ENCODE results near the gene PDGFD. TPM values are rescaled to one million over a fixed set of nuclear protein-coding genes. Genes with fewer than 3 reads are reported as not detected.

The PDGFD gene
- total and polyA plus RNA-seq, 2 donors (not counting 1 experiment from before 2014, with no cell fraction given): 1.3 TPM

DNA sequence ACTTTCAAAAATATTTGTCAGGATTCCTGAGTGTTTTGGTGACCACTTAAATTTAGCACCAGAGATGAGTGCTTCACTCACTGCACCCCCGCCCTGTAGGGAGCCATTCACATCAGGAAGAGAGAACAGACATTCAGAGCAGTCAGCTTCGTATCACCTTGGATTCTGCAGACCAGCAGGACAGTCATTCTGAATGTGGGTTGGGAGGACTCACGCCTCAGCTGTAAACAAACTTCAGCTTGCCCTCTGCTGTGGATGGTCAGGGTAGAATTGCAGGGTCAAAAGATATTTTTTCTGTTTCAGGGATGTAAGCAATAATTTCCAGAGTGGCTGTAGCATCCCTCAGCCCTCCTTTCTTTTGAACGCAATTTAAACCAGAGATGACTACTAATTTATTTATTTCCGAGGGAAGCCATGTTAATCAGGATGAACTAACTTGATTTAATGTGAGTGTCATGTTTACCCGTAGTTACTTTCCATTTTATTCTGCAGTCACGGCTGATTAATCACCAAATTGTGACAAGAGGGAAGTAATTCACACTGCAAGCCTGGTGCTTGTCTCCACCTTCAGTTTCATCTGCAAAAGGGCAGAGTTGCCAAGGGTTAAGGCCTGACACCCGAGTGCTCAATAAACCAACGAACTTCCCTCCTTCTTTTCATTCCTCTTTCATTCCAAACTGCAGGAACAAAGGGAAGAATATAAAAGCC, 301.7 kb downstream of the PDGFD start:
- no peaks in the 10 kb centered on the region for H3K9me3 ChIP-seq (ENCODE audit: control insufficient read depth, insufficient read depth, low read depth, low read length)
- H3K79me2 ChIP-seq (ENCODE audit: control insufficient read depth, insufficient read depth, low read length): no peaks in the 10 kb centered on the region
- no peaks in the 10 kb centered on the region for H3K27me3 ChIP-seq (ENCODE audit: control insufficient read depth, insufficient read depth, low read length)
- no peak overlapping the region for H3K4me3 ChIP-seq (replicated peaks in 1 of 4; ENCODE audit: control extremely low read depth in 1 of 4, insufficient read depth in 1 of 4, low read depth in 3 of 4, low read length in 4 of 4)
- H3K9ac ChIP-seq (ENCODE audit: insufficient read depth, low read length): no peak overlapping the region
- H3K4me2 ChIP-seq (ENCODE audit: extremely low read depth, insufficient read depth, low read length): no peak overlapping the region
- H2AFZ ChIP-seq (ENCODE audit: low read length): no peak overlapping the region
- H4K20me1 ChIP-seq (ENCODE audit: control insufficient read depth, extremely low read depth, insufficient read depth, low read length): no peaks in the 10 kb centered on the region
- no peak for DNase-seq (ENCODE audit: low read depth in 2 of 2)
- no peaks in the 10 kb centered on the region for H3K36me3 ChIP-seq (ENCODE audit: control insufficient read depth, insufficient read depth, low read length)
- TF ChIP-seq, protein P1, sequence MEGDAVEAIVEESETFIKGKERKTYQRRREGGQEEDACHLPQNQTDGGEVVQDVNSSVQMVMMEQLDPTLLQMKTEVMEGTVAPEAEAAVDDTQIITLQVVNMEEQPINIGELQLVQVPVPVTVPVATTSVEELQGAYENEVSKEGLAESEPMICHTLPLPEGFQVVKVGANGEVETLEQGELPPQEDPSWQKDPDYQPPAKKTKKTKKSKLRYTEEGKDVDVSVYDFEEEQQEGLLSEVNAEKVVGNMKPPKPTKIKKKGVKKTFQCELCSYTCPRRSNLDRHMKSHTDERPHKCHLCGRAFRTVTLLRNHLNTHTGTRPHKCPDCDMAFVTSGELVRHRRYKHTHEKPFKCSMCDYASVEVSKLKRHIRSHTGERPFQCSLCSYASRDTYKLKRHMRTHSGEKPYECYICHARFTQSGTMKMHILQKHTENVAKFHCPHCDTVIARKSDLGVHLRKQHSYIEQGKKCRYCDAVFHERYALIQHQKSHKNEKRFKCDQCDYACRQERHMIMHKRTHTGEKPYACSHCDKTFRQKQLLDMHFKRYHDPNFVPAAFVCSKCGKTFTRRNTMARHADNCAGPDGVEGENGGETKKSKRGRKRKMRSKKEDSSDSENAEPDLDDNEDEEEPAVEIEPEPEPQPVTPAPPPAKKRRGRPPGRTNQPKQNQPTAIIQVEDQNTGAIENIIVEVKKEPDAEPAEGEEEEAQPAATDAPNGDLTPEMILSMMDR (conservative IDR thresholded peaks at IDR 0.05 in 1 of 2, IDR thresholded peaks at IDR 0.05 in 1 of 2; ENCODE audit: low read depth in 1 of 2, low read length in 2 of 2): no peak
- no peak for TF ChIP-seq EZH2 (IDR thresholded peaks at IDR 0.05; ENCODE audit: low read length, missing control alignments)
- H3K4me1 ChIP-seq (ENCODE audit: control insufficient read depth, extremely low read depth, insufficient read depth, low read length): no peaks in the 10 kb centered on the region
- H3K27ac ChIP-seq (ENCODE audit: insufficient read depth, low read length): no peak overlapping the region

Other genes starting within 250 kb of the PDGFD start
- not detected in 2 replicates for gene DDI1, start 127.5 kb downstream of the PDGFD start, total RNA-seq
- not detected in 2 replicates for gene DDI1, start 127.5 kb downstream of the PDGFD start, polyA plus RNA-seq